HepG2 (cell line): ENCODE data around the gene B4GALT1. TPM values are rescaled to one million over a fixed set of nuclear protein-coding genes. Genes with fewer than 3 reads are reported as not detected.

ENCODE experiments used
- ADNP ChIP-seq: sonication (generic); formaldehyde crosslinking; IDR thresholded peaks from 2 replicates; pipeline ENCODE4 v1.4.0; 2020; ENCODE audit warnings: missing genetic modification reagents
- CBX1 ChIP-seq: IDR thresholded peaks from one replicate; pipeline ENCODE4 v1.6.1; 2016; ENCODE audit warnings: antibody characterized with exemption, low read depth
- CEBPG ChIP-seq: IDR thresholded peaks from 2 replicates; pipeline ENCODE4 v1.6.1; 2016
- DNMT3B ChIP-seq: conservative IDR thresholded peaks from 2 replicates; pipeline ENCODE4 v1.6.1; 2016; ENCODE audit warnings: missing biosample characterization, control low read depth
- FOXA3 ChIP-seq: IDR thresholded peaks from 2 replicates; pipeline ENCODE4 v1.6.1; 2016; ENCODE audit warnings: missing genetic modification reagents, missing compliant biosample characterization
- GATA4 ChIP-seq: sonication (generic); IDR thresholded peaks from 2 replicates; pipeline ENCODE4 v1.6.1; 2016; ENCODE audit warnings: antibody characterized with exemption, low read depth, borderline replicate concordance
- GFI1 ChIP-seq: sonication (generic); formaldehyde crosslinking; IDR thresholded peaks from 2 replicates; pipeline ENCODE4 v1.5.0; 2020; ENCODE audit warnings: missing genetic modification reagents, mild to moderate bottlenecking, borderline replicate concordance
- HMGXB4 ChIP-seq, 2 experiments: sonication (generic) in 1 of 2; formaldehyde crosslinking in 1 of 2; IDR thresholded peaks; 2 replicates each; pipeline versions ENCODE4 v1.4.0 to v1.6.1; 2018 to 2020; ENCODE audit warnings: missing genetic modification reagents in 2 of 2, borderline replicate concordance in 1 of 2, low read depth in 1 of 2, mild to moderate bottlenecking in 1 of 2, missing biosample characterization in 1 of 2
- HNRNPK ChIP-seq: fragments of 200-400 bp; formaldehyde crosslinking; IDR thresholded peaks from 2 replicates; pipeline ENCODE4 v1.6.1; 2018; ENCODE audit warnings: low read length, low read depth, moderate library complexity, mild to moderate bottlenecking; ENCODE audit not compliant: poor library complexity, severe bottlenecking
- IRF2 ChIP-seq: IDR thresholded peaks from 2 replicates; pipeline ENCODE4 v1.6.1; 2018; ENCODE audit warnings: missing genetic modification reagents, missing compliant biosample characterization
- MLLT10 ChIP-seq: sonication (generic); formaldehyde crosslinking; IDR thresholded peaks from 2 replicates; pipeline ENCODE4 v1.4.0; 2020; ENCODE audit warnings: missing genetic modification reagents
- PCBP2 ChIP-seq: fragments of 200-400 bp; formaldehyde crosslinking; optimal IDR thresholded peaks from 2 replicates; pipeline ENCODE3; 2018; ENCODE audit warnings: low read length, low read depth; ENCODE audit not compliant: poor library complexity, severe bottlenecking
- PHF20 ChIP-seq: sonication (generic); formaldehyde crosslinking; IDR thresholded peaks from 2 replicates; pipeline ENCODE4 v1.5.0; 2020; ENCODE audit warnings: mild to moderate bottlenecking, missing genetic modification reagents
- PHF21A ChIP-seq: sonication (generic); formaldehyde crosslinking; IDR thresholded peaks from 2 replicates; pipeline ENCODE4 v1.5.0; 2020; ENCODE audit warnings: mild to moderate bottlenecking, missing genetic modification reagents
- POLR2AphosphoS5 ChIP-seq: IDR thresholded peaks from 2 replicates; pipeline ENCODE4 v1.6.1; 2012; ENCODE audit warnings: low read depth, low read length
- SMAD9 ChIP-seq: sonication (generic); formaldehyde crosslinking; IDR thresholded peaks from 2 replicates; pipeline ENCODE4 v1.5.1; 2020; ENCODE audit warnings: mild to moderate bottlenecking, missing genetic modification reagents
- TARDBP ChIP-seq: sonication (generic); formaldehyde crosslinking; IDR thresholded peaks from 2 replicates; pipeline ENCODE4 v1.8.0; 2022; ENCODE audit warnings: mild to moderate bottlenecking, missing genetic modification reagents
- TBX2 ChIP-seq: sonication (generic); formaldehyde crosslinking; IDR thresholded peaks from 2 replicates; pipeline ENCODE4 v1.5.0; 2020; ENCODE audit warnings: missing genetic modification reagents, mild to moderate bottlenecking, borderline replicate concordance
- U2AF1 ChIP-seq: fragments of 200-400 bp; formaldehyde crosslinking; optimal IDR thresholded peaks from 2 replicates; pipeline ENCODE3; 2017; ENCODE audit warnings: mild to moderate bottlenecking, low read depth, low read length
- XRCC5 ChIP-seq: fragments of 200-400 bp; formaldehyde crosslinking; optimal IDR thresholded peaks from 2 replicates; pipeline ENCODE3; 2017; ENCODE audit warnings: mild to moderate bottlenecking, low read length
- ZBTB1 ChIP-seq: sonication (generic); formaldehyde crosslinking; IDR thresholded peaks from 2 replicates; pipeline ENCODE4 v1.4.0; 2020; ENCODE audit warnings: missing genetic modification reagents, borderline replicate concordance
- ZNF207 ChIP-seq: fragments of 450-650 bp; IDR thresholded peaks from 2 replicates; pipeline ENCODE4 v1.6.1; 2016; ENCODE audit warnings: antibody characterized with exemption, borderline replicate concordance
- ZNF256 ChIP-seq: sonication (generic); formaldehyde crosslinking; conservative IDR thresholded peaks from 2 replicates; pipeline ENCODE4 v1.4.0; 2020; ENCODE audit warnings: missing genetic modification reagents
- ZNF260 ChIP-seq: sonication (generic); formaldehyde crosslinking; IDR thresholded peaks from 2 replicates; pipeline ENCODE4 v1.4.0; 2020; ENCODE audit warnings: missing genetic modification reagents, low read depth, mild to moderate bottlenecking, borderline replicate concordance
- ZNF317 ChIP-seq: sonication (generic); formaldehyde crosslinking; IDR thresholded peaks from 2 replicates; pipeline ENCODE4 v1.5.0; 2020; ENCODE audit warnings: mild to moderate bottlenecking, missing genetic modification reagents
- ZNF33A ChIP-seq: sonication (generic); formaldehyde crosslinking; IDR thresholded peaks from 2 replicates; pipeline ENCODE4 v1.5.1; 2020; ENCODE audit warnings: missing genetic modification reagents, mild to moderate bottlenecking, moderate library complexity, borderline replicate concordance
- ZNF430 ChIP-seq: sonication (generic); formaldehyde crosslinking; IDR thresholded peaks from 2 replicates; pipeline ENCODE4 v1.9.0; 2021; ENCODE audit warnings: mild to moderate bottlenecking, missing genetic modification reagents
- ZNF746 ChIP-seq: sonication (generic); formaldehyde crosslinking; IDR thresholded peaks from 2 replicates; pipeline ENCODE4 v1.8.0; 2022; ENCODE audit warnings: mild to moderate bottlenecking, missing genetic modification reagents
- ZNF777 ChIP-seq: sonication (generic); formaldehyde crosslinking; IDR thresholded peaks from 2 replicates; pipeline ENCODE4 v1.4.0; 2020; ENCODE audit warnings: missing genetic modification reagents
- ZNF883 ChIP-seq: sonication (generic); formaldehyde crosslinking; IDR thresholded peaks from 2 replicates; pipeline ENCODE4 v1.5.1; 2020; ENCODE audit warnings: mild to moderate bottlenecking, missing genetic modification reagents; ENCODE audit errors: not compliant biosample characterization
- ZNF891 ChIP-seq: sonication (generic); formaldehyde crosslinking; IDR thresholded peaks from 2 replicates; pipeline ENCODE4 v1.5.0; 2020; ENCODE audit warnings: mild to moderate bottlenecking, missing genetic modification reagents
- polyA plus RNA-seq, 8 experiments: library from polyadenylated mRNA; depleted of rRNA in 3 of 8; stranded (reverse) in 7 of 8; unstranded in 1 of 8; fragments of >200 nt; fragmentation: Illumina TruSeq in 4 of 8; extraction: Trizol in 4 of 8; gene quantifications; 2 replicates each; pipeline versions ENCODE4 v1.2.1 to v1.2.3, GENCODE V29; 2011 to 2016; ENCODE audit warnings: low read depth in 4 of 8, missing spikeins in 1 of 8, mixed read lengths in 1 of 8; ENCODE audit not compliant: insufficient read depth in 1 of 8
- total RNA-seq, 5 experiments: library from RNA; depleted of rRNA; stranded (reverse); fragments of >200 nt; fragmentation: Illumina TruSeq; extraction: Trizol; gene quantifications; 2 replicates each; pipeline ENCODE4 v1.2.3, GENCODE V29; 2016; ENCODE audit warnings: low read depth in 1 of 5

Gene B4GALT1
- total and polyA plus RNA-seq, 2 of the 13 experiments (the other 11 are each of a cell fraction or from before 2014, with no cell fraction given): 15.7 to 33.5 TPM

GRCh38 chr9:33076046-33077004 lies 90.8 kb downstream of the B4GALT1 start, which contains the start of gene SMU1 (continued):
- TF ChIP-seq ZNF317 (CRISPR knock-in tag) (peak; percentile 81), ZNF883 (CRISPR knock-in tag) (peak; percentile 81), FOXA3 (CRISPR knock-in tag) (peak; percentile 46; the same call in 1 of the 2 replicates), TBX2 (CRISPR knock-in tag) (peak; percentile 88), XRCC5 (no peak), PHF21A (CRISPR knock-in tag) (peak; percentile 71; the same call in 1 of the 2 replicates), ADNP (CRISPR knock-in tag) (peak; percentile 84; the same call in 1 of the 2 replicates), SMAD9 (CRISPR knock-in tag) (no peak), CBX1 (no peak), POLR2AphosphoS5 (peak; percentile 86), ZNF746 (0 out of 2 replicates have a peak, but pooled peaks have one; percentile 52), DNMT3B (CRISPR knock-in tag) (peak; percentile 78; the same call in 1 of the 2 replicates), ZNF207 (no peak), IRF2 (CRISPR knock-in tag) (0 out of 2 replicates have a peak, but pooled peaks have one; percentile 64), PHF20 (CRISPR knock-in tag) (peak; percentile 98), HMGXB4 (CRISPR knock-in tag; IDR thresholded peaks at IDR 0.05; ENCODE audit: borderline replicate concordance in 1 of 2, low read depth in 1 of 2) (peak; percentile 67 to 79; a peak in 3 of 4 replicates), ZNF430 (CRISPR knock-in tag) (peak; percentile 42; the same call in 1 of the 2 replicates), MLLT10 (CRISPR knock-in tag) (no peak), ZNF256 (0 out of 2 replicates have a peak, but pooled peaks have one; percentile 42), ZNF777 (CRISPR knock-in tag) (peak; percentile 66; the same call in 1 of the 2 replicates), GATA4 (peak; percentile 34; the same call in 1 of the 2 replicates), HNRNPK (no peak), ZBTB1 (CRISPR knock-in tag) (no peak), TARDBP (CRISPR knock-in tag) (peak; percentile 65; the same call in 1 of the 2 replicates), ZNF891 (peak; percentile 89; the same call in 1 of the 2 replicates), CEBPG (peak; percentile 65), PCBP2 (no peak), GFI1 (CRISPR knock-in tag) (no peak), ZNF33A (CRISPR knock-in tag) (no peak), U2AF1 (no peak), ZNF260 (no peak)
